DND-41 (cell line): ENCODE data around the gene CLCA2.

Experiments used
- ATAC-seq: fragments of 200-7000 bp; cut with Tn5 transposase; 3 replicates; pipeline ENCODE4 v1.9.1; 2021; ENCODE audit warnings: low read depth; ENCODE audit not compliant: insufficient read depth
- DNase-seq: peaks from one replicate; pipeline ENCODE4 v3.0.0-alpha.2; 2020
- H2AFZ ChIP-seq: 2 replicates; pipeline ENCODE4 v1.6.0; 2012; ENCODE audit warnings: low read depth, low read length
- H3K27ac ChIP-seq: 2 replicates; pipeline ENCODE4 v1.5.1; 2012; ENCODE audit warnings: low read length, inconsistent platforms
- H3K27me3 ChIP-seq: fragments of 200-600 bp; sonication (generic); 2 replicates; pipeline ENCODE4 v1.6.0; 2012; ENCODE audit warnings: low read length, mild to moderate bottlenecking, inconsistent platforms; ENCODE audit not compliant: insufficient read depth, poor library complexity
- H3K36me3 ChIP-seq: 2 replicates; pipeline ENCODE4 v1.5.1; 2012; ENCODE audit warnings: low read length, inconsistent platforms; ENCODE audit not compliant: insufficient read depth
- H3K4me1 ChIP-seq: 2 replicates; pipeline ENCODE4 v1.5.1; 2012; ENCODE audit warnings: mild to moderate bottlenecking, low read length; ENCODE audit not compliant: insufficient read depth
- H3K4me2 ChIP-seq: 2 replicates; pipeline ENCODE4 v1.6.0; 2012; ENCODE audit warnings: mild to moderate bottlenecking, moderate library complexity, low read length, inconsistent platforms; ENCODE audit not compliant: insufficient read depth
- H3K4me3 ChIP-seq, 2 experiments: fragments of 200-600 bp in 1 of 2; shearing (Covaris generic) in 1 of 2; 2 replicates each; pipeline ENCODE4 v1.5.1; 2012 to 2016; ENCODE audit warnings: inconsistent platforms in 2 of 2, low read length in 2 of 2, mild to moderate bottlenecking in 2 of 2, low read depth in 1 of 2, moderate library complexity in 1 of 2
- H3K79me2 ChIP-seq: 2 replicates; pipeline ENCODE4 v1.6.0; 2012; ENCODE audit warnings: low read length, inconsistent platforms; ENCODE audit not compliant: insufficient read depth
- H3K9ac ChIP-seq: 2 replicates; pipeline ENCODE4 v1.6.0; 2012; ENCODE audit warnings: low read depth, mild to moderate bottlenecking, inconsistent platforms, low read length, moderate library complexity
- H3K9me3 ChIP-seq: 2 replicates; pipeline ENCODE4 v1.5.1; 2012; ENCODE audit warnings: low read length, moderate library complexity, mild to moderate bottlenecking, inconsistent platforms; ENCODE audit not compliant: insufficient read depth, severe bottlenecking
- H4K20me1 ChIP-seq: 2 replicates; pipeline ENCODE4 v1.6.0; 2012; ENCODE audit warnings: low read length; ENCODE audit not compliant: insufficient read depth
- EZH2 ChIP-seq: IDR thresholded peaks from 3 replicates; pipeline ENCODE4 v1.6.1; 2012; ENCODE audit warnings: borderline replicate concordance, low read depth, mild to moderate bottlenecking, moderate library complexity, low read length, inconsistent platforms; ENCODE audit not compliant: severe bottlenecking
- TF ChIP-seq, protein P1 (sequence below): IDR thresholded peaks from 2 replicates; pipeline ENCODE4 v1.5.1; 2012; ENCODE audit warnings: borderline replicate concordance, low read length, moderate library complexity, mild to moderate bottlenecking; ENCODE audit not compliant: poor library complexity, severe bottlenecking; ENCODE audit errors: extremely low read depth

The CLCA2 gene

DNA sequence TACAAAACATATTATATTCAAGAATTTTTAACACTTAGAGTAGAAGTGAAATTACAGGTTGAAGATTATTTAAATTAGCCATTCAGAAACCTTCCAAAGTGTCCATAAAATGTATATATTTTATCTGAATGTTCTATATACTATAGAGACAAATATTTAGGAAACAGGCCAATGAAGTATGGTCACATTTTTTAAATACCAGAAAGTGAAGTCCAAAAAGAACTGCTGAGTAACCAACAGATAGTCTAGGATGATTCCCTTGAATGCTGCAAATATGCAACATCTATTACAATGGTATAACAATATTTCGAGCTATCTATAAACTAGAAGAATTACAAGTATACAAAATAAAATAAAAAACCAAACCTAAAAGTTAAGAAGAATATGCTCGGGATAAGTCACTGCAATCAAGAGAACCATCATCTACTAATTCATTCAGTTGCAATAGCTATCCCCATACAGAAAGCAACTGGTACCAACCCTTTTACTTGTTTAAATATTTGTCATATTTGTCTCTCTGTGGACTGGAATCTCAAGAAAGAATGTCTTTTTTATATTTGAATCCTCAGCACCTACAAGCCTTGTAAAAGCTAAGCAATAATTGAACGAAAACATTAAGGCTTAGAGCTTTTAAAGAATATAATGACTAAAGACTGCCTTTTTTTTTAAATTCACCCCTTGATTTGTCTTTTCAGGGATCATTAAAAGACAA lies 35.9 kb upstream of the CLCA2 start:
- no peak overlapping the region for H3K4me2 ChIP-seq
- DNase-seq (no peak), ATAC-seq (no peak)
- H4K20me1 ChIP-seq: no peaks in the 10 kb centered on the region
- H3K36me3 ChIP-seq: no peaks in the 10 kb centered on the region
- no peak overlapping the region for H3K27ac ChIP-seq
- peaks cover 43% of the 10 kb centered on the region for H3K79me2 ChIP-seq
- no peaks in the 10 kb centered on the region for H3K27me3 ChIP-seq
- H3K4me1 ChIP-seq: peaks cover 37% of the 10 kb centered on the region
- H3K4me3 ChIP-seq: no peak overlapping the region
- TF ChIP-seq, protein P1, sequence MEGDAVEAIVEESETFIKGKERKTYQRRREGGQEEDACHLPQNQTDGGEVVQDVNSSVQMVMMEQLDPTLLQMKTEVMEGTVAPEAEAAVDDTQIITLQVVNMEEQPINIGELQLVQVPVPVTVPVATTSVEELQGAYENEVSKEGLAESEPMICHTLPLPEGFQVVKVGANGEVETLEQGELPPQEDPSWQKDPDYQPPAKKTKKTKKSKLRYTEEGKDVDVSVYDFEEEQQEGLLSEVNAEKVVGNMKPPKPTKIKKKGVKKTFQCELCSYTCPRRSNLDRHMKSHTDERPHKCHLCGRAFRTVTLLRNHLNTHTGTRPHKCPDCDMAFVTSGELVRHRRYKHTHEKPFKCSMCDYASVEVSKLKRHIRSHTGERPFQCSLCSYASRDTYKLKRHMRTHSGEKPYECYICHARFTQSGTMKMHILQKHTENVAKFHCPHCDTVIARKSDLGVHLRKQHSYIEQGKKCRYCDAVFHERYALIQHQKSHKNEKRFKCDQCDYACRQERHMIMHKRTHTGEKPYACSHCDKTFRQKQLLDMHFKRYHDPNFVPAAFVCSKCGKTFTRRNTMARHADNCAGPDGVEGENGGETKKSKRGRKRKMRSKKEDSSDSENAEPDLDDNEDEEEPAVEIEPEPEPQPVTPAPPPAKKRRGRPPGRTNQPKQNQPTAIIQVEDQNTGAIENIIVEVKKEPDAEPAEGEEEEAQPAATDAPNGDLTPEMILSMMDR: no peak
- no peak for TF ChIP-seq EZH2
- no peaks in the 10 kb centered on the region for H3K9me3 ChIP-seq
- no peak overlapping the region for H2AFZ ChIP-seq
- H3K9ac ChIP-seq: no peak overlapping the region

DNA sequence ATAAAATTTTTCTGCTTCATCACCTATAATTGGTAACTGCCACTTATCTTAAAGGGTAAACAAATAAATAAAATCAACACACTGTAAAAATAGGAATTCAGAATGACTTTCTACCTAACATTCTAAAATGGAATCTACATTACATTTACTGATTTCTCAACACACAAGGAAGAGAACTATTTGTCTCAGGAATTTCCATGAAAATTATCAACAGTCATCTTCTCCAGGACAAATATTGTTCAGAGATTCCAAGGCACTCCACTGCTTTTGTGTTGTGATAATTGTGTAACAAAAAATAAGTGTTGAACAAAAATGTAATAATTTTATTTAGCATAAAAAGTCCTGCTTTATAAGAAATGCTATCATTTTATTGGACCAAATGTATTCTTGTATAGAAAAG lies 35.2 kb upstream of the CLCA2 start:
- H3K4me2 ChIP-seq: 0 out of 2 replicates have a peak overlapping the region, but pooled peaks have one; percentile 50
- no peak overlapping the region for H3K27ac ChIP-seq
- no peaks in the 10 kb centered on the region for H3K9me3 ChIP-seq
- H3K27me3 ChIP-seq: no peaks in the 10 kb centered on the region
- H2AFZ ChIP-seq: no peak overlapping the region
- ATAC-seq (no peak), DNase-seq (no peak)
- H3K9ac ChIP-seq: no peak overlapping the region
- no peaks in the 10 kb centered on the region for H4K20me1 ChIP-seq
- no peak overlapping the region for H3K4me3 ChIP-seq
- no peaks in the 10 kb centered on the region for H3K36me3 ChIP-seq
- H3K79me2 ChIP-seq: peaks cover 50% of the 10 kb centered on the region
- no peak for TF ChIP-seq EZH2
- TF ChIP-seq, protein P1: no peak
- H3K4me1 ChIP-seq: peaks cover 37% of the 10 kb centered on the region

DNA sequence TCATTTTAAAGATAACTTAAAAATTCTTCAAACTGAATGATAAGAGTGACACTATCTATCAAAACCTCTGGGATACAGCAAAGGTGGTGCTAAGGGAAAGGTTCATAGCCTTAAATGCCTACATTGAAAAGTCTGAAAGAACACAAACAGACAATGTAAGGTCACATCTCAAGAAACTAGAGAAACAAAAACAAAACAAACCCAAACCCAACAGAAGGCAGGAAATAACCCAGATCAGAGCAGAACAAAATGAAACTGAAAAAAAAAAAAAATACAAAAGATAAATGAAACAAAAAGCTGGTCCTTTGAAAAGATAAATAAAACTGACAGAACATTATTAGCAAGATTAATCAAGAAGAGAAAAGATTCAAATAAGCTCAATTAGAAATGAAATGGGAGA lies 34.7 kb upstream of the CLCA2 start:
- H3K4me2 ChIP-seq: peak overlapping the region; percentile 50
- no peak for TF ChIP-seq EZH2
- no peaks in the 10 kb centered on the region for H3K27me3 ChIP-seq
- DNase-seq: no peak
- peaks cover 53% of the 10 kb centered on the region for H3K79me2 ChIP-seq
- 0 out of 2 replicates have a peak overlapping the region, but pooled peaks have one; percentile 25 for H3K9ac ChIP-seq
- H3K4me3 ChIP-seq: no peak overlapping the region
- peak; percentile 62; the same call in 2 of the 3 replicates for ATAC-seq
- H3K36me3 ChIP-seq: no peaks in the 10 kb centered on the region
- H3K27ac ChIP-seq: peak overlapping the region; percentile 40; the same call in 1 of the 2 replicates
- no peak overlapping the region; the same call in 1 of the 2 replicates for H2AFZ ChIP-seq
- H4K20me1 ChIP-seq: no peaks in the 10 kb centered on the region
- peaks cover 41% of the 10 kb centered on the region for H3K4me1 ChIP-seq
- H3K9me3 ChIP-seq: no peaks in the 10 kb centered on the region

DNA sequence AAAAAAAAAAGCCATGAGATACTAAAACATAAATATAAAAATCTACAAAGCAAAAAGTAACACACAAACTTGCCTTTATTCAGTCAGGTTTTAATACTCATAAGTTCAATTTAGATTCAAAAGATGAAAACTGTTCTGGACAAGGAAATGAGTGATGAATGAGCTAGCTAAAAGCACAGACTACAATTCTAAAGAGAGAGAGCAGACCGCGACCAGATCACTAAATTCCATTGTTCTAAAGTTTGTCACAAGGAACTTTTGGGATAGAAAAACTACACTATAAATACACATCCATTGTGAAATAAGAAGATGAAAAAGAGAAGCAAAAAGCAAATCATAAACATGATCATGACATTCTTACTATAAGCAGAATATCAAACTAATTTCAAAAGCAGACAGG lies 29.6 kb upstream of the CLCA2 start:
- peaks cover 61% of the 10 kb centered on the region for H3K4me1 ChIP-seq
- H3K27ac ChIP-seq: no peak overlapping the region
- no peak overlapping the region; the same call in 1 of the 2 replicates for H3K9ac ChIP-seq
- ATAC-seq (no peak), DNase-seq (no peak)
- H3K79me2 ChIP-seq: peaks cover 54% of the 10 kb centered on the region
- no peaks in the 10 kb centered on the region for H3K9me3 ChIP-seq
- no peak overlapping the region for H2AFZ ChIP-seq
- peak overlapping the region in 1 of 2 experiments; percentile 37; a peak in 1 of 4 replicates for H3K4me3 ChIP-seq
- H3K27me3 ChIP-seq: no peaks in the 10 kb centered on the region
- H3K4me2 ChIP-seq: peak overlapping the region; percentile 92
- no peak for TF ChIP-seq EZH2
- TF ChIP-seq, protein P1: no peak
- H4K20me1 ChIP-seq: no peaks in the 10 kb centered on the region
- H3K36me3 ChIP-seq: no peaks in the 10 kb centered on the region
